Measurements from ENCODE around the gene AGO3.
"Not testable (repeated sequence)": the region's sequence is repeated elsewhere in the genome, so short reads cannot be mapped to it uniquely, and the experiment has no call there.

The AGO3 gene

GRCh38 chr1:35888255-35888654 lies 42.6 kb upstream of the AGO3 start:
- TF ChIP-seq ZNF565 (CRISPR knock-in tag; conservative IDR thresholded peaks at IDR 0.05; ENCODE audit: low read depth) = no peak
- TF ChIP-seq POU6F1 (CRISPR knock-in tag; IDR thresholded peaks at IDR 0.05; ENCODE audit: borderline replicate concordance, low read depth) = no peak
- no peak for TF ChIP-seq CSRNP3 (CRISPR knock-in tag; IDR thresholded peaks at IDR 0.05)
- no peak for TF ChIP-seq RARB (CRISPR knock-in tag; IDR thresholded peaks at IDR 0.05)
- no peak for TF ChIP-seq ESRRG (CRISPR knock-in tag; IDR thresholded peaks at IDR 0.05)
- no peak for TF ChIP-seq ZC3H10 (CRISPR knock-in tag; IDR thresholded peaks at IDR 0.05)
- no peak for TF ChIP-seq TSHZ2 (CRISPR knock-in tag; IDR thresholded peaks at IDR 0.05)
- no peak for TF ChIP-seq ARNTL (CRISPR knock-in tag; IDR thresholded peaks at IDR 0.05; ENCODE audit: borderline replicate concordance, low read depth)
- TF ChIP-seq GLIS3 (CRISPR knock-in tag; IDR thresholded peaks at IDR 0.05) = no peak
- no peak for TF ChIP-seq PPARA (CRISPR knock-in tag; IDR thresholded peaks at IDR 0.05; ENCODE audit: borderline replicate concordance)
- no peak for ATAC-seq

- ATAC-seq = not testable (repeated sequence)
Observed at GRCh38 chr1:35888981-35889380, 41.9 kb upstream of the AGO3 start.

GRCh38 chr1:35893051-35893879 lies 37.6 kb upstream of the AGO3 start:
- TF ChIP-seq TOX (CRISPR knock-in tag; IDR thresholded peaks at IDR 0.05; ENCODE audit: borderline replicate concordance) (no peak), PATZ1 (CRISPR knock-in tag; IDR thresholded peaks at IDR 0.05; ENCODE audit: borderline replicate concordance) (no peak), ZNF565 (CRISPR knock-in tag; conservative IDR thresholded peaks at IDR 0.05; ENCODE audit: low read depth) (no peak), CSRNP3 (CRISPR knock-in tag; IDR thresholded peaks at IDR 0.05) (no peak), ZFP3 (CRISPR knock-in tag; IDR thresholded peaks at IDR 0.05) (no peak), TSHZ2 (CRISPR knock-in tag; IDR thresholded peaks at IDR 0.05) (no peak), RARB (CRISPR knock-in tag; IDR thresholded peaks at IDR 0.05) (no peak), TCF4 (CRISPR knock-in tag; IDR thresholded peaks at IDR 0.05; ENCODE audit: borderline replicate concordance) (no peak), ESRRG (CRISPR knock-in tag; IDR thresholded peaks at IDR 0.05) (no peak)
- ATAC-seq = no peak

Measured in SK-N-SH treated with all-trans-retinoic acid at 6 μM for 48 hours (cell line).